GM19023 (cell line): ENCODE measurements around the gene DYSF.

Experiments
- ATAC-seq: cut with Tn5 transposase; IDR thresholded peaks from one replicate; pipeline ENCODE4 v1.9.1; 2021; ENCODE audit warnings: mild to moderate bottlenecking, moderate library complexity; ENCODE audit not compliant: unreplicated experiment

The DYSF gene

GRCh38 chr2:71715951-71716696 lies 262.8 kb downstream of the DYSF start:
- ATAC-seq: no peak

GRCh38 chr2:71716697-71717624 lies 263.6 kb downstream of the DYSF start:
- ATAC-seq: no peak

DNA sequence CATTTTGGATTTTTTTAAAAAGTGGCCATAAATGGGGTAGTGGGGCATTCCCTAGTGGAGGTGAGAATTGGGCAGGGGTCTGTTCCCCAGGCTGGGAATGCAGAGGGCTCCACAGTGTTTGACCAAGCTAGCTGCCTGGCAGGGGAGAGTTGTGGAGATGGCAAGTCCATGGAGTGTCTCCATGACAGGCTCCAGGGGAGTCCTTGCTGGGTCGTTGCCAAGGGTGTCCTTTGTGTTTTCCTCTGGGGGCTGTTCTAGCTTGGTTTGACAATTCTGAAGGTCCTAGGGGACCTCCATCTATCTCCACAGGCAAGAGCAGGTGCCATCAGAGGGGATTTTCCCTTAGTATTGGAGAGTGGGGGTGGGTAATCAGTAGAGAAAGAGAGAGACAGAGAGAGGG lies 265.3 kb downstream of the DYSF start:
- ATAC-seq: no peak

DNA sequence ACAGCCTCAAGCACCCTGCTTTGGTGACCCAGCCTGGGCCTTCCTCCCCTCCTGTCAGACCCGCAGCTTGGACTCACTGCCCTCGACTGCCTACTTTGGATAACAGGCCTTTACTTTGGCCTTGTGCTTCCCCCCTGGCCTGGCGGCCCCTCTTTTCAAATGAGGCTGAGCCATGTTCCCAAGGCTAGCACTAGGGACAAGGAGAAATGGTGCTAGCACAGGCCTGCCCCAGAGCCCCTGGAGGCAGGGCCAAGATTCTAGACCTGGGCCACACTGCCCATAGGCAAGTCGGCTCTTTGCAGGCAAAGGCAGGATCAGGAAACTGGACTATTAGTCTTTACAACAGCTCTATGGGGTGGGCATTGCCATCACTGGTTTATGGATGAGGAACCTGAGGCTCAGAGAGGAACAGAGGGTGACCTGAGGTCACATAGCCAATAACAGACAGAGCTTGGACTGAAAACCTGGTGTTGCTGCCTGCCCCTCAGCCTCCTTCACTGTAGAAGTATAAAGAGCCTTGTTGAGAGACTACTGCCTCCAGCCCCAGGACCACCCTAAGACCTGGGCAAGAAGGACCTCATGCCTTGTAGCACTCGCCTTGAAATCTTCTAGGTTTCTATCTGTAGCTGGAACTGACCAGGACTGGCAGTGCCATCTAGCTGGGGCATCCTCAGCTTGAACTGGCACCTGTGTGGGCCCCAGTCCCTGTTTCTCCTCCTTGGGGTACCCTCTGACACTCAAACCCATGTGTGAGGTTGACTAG lies 266.3 kb downstream of the DYSF start:
- no peak for ATAC-seq

DNA sequence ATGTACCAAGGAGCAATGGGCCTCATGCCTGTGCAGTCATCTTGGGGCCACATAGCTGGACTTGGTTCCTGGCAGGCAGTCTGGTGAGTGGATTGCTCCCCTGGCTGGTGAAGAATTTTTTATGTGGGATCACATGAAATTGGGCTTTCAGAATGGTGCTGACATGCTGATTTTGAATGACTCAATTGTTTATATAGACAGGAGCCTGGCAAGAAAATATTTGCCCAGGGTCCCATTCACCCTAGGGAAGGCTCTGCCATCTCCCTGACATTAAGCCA lies 266.9 kb downstream of the DYSF start:
- no peak for ATAC-seq

DNA sequence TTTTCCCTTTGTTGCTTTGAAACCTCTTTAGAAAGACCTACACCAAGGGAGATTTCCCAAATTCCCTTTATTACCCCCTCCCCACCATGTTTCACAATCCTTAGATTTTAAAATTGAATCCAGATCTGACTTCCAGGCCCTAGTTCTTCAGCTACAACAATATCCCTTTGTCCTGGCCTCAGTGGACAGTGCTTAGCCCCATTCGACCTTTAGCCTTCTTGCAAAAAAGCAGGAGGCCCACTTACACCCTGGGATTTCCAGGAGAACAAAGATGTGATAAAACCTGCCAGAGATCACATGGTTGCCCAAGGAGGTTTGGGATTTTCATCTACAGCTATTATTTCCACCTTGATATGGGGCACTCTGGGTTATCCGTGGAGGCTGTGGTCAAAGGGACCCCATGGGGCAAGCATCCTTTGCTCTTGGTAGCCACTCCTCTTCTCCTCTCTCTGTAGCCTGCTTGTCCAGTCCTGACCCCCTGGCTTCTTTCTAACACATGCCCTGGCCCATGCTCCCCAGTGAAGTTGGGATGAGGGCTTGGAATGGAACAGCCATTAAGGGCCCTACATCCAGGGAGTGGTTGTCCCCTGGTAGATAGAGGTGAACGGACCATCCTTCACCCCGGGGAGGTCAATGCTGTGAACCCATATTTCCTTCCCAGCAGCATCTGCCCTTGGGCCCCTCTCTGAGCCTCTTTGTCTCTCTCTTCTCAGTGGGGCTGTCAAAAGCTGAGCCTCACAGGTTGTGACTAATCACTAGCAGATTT lies 267.4 kb downstream of the DYSF start:
- ATAC-seq: no peak

DNA sequence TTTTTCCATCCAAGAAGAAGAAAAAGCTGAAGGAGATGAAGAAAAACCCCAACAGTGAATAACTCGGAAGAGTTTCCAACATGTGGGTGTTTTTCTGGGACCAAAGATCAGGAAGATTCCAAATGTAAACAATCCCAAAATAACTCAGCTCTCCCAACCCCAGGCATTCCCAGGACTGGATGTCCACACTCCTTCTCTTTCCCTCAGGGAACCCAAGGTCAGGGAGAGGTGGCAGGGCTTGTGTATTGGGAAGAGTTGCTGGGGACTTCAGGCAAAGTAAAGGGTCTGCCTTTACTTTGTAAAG lies 268.0 kb downstream of the DYSF start:
- no peak for ATAC-seq

GRCh38 chr2:71721669-71722068 lies 268.3 kb downstream of the DYSF start:
- no peak for ATAC-seq

GRCh38 chr2:71722286-71722685 lies 268.9 kb downstream of the DYSF start:
- no peak for ATAC-seq

- no peak for ATAC-seq
Measured at GRCh38 chr2:71724793-71725192, 271.4 kb downstream of the DYSF start.

- no peak for ATAC-seq
Measured at GRCh38 chr2:71725836-71726235, 272.5 kb downstream of the DYSF start.

DNA sequence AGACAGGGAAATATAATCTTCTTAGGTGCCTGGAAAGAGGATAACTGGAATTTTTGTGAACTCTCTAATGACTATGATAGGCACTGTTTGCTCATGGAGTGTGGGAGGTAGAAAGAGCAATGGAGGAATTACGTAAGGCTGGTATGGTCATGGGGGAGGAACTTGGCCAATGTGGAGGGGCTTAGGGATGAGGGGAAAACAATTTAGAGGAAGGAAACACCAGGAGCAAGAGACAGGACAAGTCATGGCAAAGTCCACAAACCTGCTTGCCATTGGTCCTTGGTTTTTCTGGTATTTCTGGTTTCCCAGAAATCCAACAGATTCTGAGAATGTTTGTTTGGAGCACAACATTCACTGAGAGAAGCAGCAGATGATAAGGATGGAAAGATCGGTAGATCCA lies 274.2 kb downstream of the DYSF start:
- ATAC-seq: no peak

DNA sequence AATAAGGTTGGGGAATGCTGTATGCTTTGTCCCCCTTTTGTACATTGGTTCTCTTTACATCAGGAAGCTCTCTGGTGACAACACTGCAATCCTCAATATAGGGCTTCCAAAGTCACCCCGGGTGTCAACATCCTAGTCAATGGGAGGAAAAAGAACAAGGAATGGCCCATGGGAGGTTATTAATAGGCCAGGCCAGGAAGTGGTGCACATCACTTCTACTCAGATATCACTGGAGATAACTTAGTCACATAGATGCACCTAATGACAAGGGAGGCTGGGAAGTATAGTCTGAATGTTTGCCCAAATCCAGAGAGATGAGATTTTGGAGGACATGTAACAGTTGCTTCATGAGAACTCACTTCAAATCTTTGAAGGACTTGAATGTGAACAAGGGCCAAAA lies 274.7 kb downstream of the DYSF start:
- ATAC-seq: no peak

DNA sequence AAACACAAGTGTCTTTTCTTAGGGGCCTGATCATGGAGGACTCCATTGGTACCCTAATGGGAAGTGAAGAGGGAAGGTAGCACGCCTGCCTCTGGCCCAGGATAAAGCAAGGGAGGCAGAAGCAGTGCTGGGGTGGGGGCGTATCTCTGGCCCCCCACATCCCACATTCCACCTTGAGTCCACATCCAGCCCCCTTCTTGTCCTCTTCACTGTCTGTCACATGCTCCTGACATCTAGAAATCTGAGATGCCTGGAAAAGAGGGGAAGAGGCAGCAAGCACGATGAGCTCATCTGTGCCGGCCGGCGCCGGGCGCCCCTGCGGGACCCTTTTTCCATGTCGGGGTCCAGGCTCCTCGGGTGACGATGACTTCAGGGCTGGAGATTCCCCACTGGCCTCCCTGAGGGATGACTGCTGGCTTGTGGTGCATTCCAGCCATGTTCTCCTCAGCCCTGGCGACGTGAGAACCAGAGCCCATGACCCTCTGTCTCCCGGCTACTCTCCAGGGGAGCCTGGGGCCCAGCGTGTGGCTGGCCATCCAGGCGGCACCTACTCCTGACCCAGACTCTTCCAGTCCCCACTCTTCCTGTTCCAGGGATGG lies 277.5 kb downstream of the DYSF start:
- no peak for ATAC-seq

- ATAC-seq: no peak
Measured at GRCh38 chr2:71734620-71735019, 281.3 kb downstream of the DYSF start.

DNA sequence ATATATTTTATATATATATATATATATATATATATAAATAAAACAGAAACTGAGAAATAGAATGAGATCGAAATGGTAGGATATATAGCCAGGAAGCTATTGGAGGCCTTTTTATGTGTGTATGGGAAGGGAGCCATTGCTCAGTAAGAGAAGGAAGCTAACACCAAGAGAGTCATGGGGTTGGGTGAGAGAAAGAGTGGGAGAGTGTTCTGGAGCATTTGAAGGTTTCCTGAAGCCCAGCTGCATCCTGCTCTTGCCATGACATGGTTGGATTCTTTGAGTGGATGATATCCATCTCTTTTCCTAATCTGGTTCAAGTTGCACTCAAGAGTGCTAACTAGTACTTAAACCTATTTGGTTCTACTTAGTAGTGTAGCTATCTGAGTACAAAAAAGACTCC lies 282.3 kb downstream of the DYSF start:
- ATAC-seq: no peak
